ENCODE measurements around the gene DDX24.
A peak's percentile ranks its signal among the peaks of the same experiment; 100 is the strongest.

The DDX24 gene

GRCh38 chr14:94080621-94081385, at the start of gene DDX24, which contains the start of gene IFI27L1:
TSS of gene DDX24 (minus strand) at chr14:94081202. CDS start at chr14:94079742, 1,460 bp downstream.
TSS of gene IFI27L1 (plus strand) at chr14:94081310. CDS start at chr14:94096938, 15,628 bp downstream.
- peak; percentile 90 for DNase-seq

GRCh38 chr14:94129758-94130414, 48.9 kb upstream of the DDX24 start:
- no peak for DNase-seq

GRCh38 chr14:94129111-94129757, 48.2 kb upstream of the DDX24 start, which contains the start of gene IFI27L2:
TSS of gene IFI27L2 (minus strand) at chr14:94129604. CDS start at chr14:94129564, 40 bp downstream.
- peak; percentile 33 for DNase-seq

- no peak for DNase-seq
These were observed 47.3 kb upstream of the DDX24 start for GRCh38 chr14:94128216-94128839.

GRCh38 chr14:94127330-94127729, 46.3 kb upstream of the DDX24 start:
- no peak for DNase-seq

GRCh38 chr14:94126800-94127199, 45.8 kb upstream of the DDX24 start:
- no peak for DNase-seq

GRCh38 chr14:94126419-94126677, 45.3 kb upstream of the DDX24 start:
- no peak for DNase-seq

GRCh38 chr14:94125659-94126418, 44.8 kb upstream of the DDX24 start:
- DNase-seq, result no peak

GRCh38 chr14:94124582-94125377, 43.8 kb upstream of the DDX24 start:
- DNase-seq, result no peak

GRCh38 chr14:94123868-94124267, 42.9 kb upstream of the DDX24 start:
- DNase-seq, result no peak

GRCh38 chr14:94123296-94123695, 42.3 kb upstream of the DDX24 start:
- DNase-seq, result no peak

- no peak for DNase-seq
These were observed 41.4 kb upstream of the DDX24 start for GRCh38 chr14:94122438-94122837.

GRCh38 chr14:94121485-94121884, 40.5 kb upstream of the DDX24 start:
- DNase-seq, result no peak

GRCh38 chr14:94120667-94121340, 39.8 kb upstream of the DDX24 start:
- DNase-seq, result no peak

- DNase-seq, result no peak
These were observed 38.1 kb upstream of the DDX24 start for GRCh38 chr14:94119071-94119470.

- DNase-seq, result no peak
These were observed 36.9 kb upstream of the DDX24 start for GRCh38 chr14:94117856-94118255.

- no peak for DNase-seq
These were observed 35.7 kb upstream of the DDX24 start for GRCh38 chr14:94116701-94117100.

GRCh38 chr14:94115631-94116030, 34.6 kb upstream of the DDX24 start:
- DNase-seq, result no peak

GRCh38 chr14:94115058-94115591, 34.1 kb upstream of the DDX24 start:
- DNase-seq, result no peak

GRCh38 chr14:94114589-94115057, 33.6 kb upstream of the DDX24 start:
- no peak for DNase-seq
